ENCODE data around the gene ABLIM1. TPM values are rescaled to one million over a fixed set of nuclear protein-coding genes. Genes with fewer than 3 reads are reported as not detected.
A peak's percentile ranks its signal among the peaks of the same experiment; 100 is the strongest.

The ABLIM1 gene
- total RNA-seq, 1 experiment from 2014 or later: 62.1 TPM

DNA sequence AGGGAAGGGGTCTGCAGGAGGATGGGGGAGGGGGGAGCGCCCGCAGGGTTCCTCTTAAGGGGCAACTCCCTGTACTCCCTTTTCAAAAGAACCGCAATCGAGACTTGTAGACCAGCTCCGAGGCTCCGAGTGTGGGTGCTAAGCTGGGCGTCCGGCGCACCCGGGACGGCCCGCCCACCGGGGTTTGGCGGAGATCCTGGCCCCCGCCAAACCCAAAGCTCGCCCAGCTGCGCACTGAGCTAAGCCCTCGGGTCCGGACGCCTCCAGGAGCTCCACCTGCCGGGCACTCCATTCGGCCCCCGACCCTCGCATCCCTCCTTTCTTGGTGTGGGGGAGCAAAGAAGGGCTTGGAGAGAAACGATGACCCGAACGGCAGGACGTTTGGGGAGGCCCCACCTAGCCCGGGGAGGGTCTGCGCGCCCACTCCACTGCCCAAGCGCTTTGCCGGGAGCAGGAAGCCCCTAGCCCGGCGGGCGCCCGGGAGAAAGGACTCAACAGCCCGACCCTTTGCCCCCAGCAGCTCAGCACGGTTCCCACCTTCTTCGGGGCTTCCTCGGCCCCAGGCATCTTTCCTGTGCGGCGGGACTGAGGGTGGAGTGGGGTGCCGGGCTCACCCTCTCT, 254.4 kb downstream of the ABLIM1 start (continued):
- TF ChIP-seq STAT6 (CRISPR knock-in tag; conservative IDR thresholded peaks at IDR 0.05; ENCODE audit: low read depth) (no peak), KAT7 (CRISPR knock-in tag; IDR thresholded peaks at IDR 0.05; ENCODE audit: borderline replicate concordance) (0 out of 2 replicates have a peak, but pooled peaks have one; percentile 51), NFE2L1 (CRISPR knock-in tag; IDR thresholded peaks at IDR 0.05) (no peak), OVOL2 (CRISPR knock-in tag; IDR thresholded peaks at IDR 0.05; ENCODE audit: borderline replicate concordance) (no peak), TEAD1 (CRISPR knock-in tag; IDR thresholded peaks at IDR 0.05) (no peak), TCF7 (CRISPR knock-in tag; IDR thresholded peaks at IDR 0.05; ENCODE audit: low read depth) (no peak), ESRRA (CRISPR knock-in tag; IDR thresholded peaks at IDR 0.05; ENCODE audit: borderline replicate concordance) (no peak), GRHL2 (CRISPR knock-in tag; IDR thresholded peaks at IDR 0.05; ENCODE audit: insufficient replicate concordance, severe bottlenecking) (no peak)
- TF ChIP-seq, protein P1, sequence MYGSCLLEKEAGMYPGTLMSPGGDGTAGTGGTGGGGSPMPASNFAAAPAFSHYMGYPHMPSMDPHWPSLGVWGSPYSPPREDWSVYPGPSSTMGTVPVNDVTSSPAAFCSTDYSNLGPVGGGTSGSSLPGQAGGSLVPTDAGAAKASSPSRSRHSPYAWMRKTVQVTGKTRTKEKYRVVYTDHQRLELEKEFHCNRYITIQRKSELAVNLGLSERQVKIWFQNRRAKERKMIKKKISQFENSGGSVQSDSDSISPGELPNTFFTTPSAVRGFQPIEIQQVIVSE (CRISPR knock-in tag; IDR thresholded peaks at IDR 0.05; ENCODE audit: borderline replicate concordance): no peak

DNA sequence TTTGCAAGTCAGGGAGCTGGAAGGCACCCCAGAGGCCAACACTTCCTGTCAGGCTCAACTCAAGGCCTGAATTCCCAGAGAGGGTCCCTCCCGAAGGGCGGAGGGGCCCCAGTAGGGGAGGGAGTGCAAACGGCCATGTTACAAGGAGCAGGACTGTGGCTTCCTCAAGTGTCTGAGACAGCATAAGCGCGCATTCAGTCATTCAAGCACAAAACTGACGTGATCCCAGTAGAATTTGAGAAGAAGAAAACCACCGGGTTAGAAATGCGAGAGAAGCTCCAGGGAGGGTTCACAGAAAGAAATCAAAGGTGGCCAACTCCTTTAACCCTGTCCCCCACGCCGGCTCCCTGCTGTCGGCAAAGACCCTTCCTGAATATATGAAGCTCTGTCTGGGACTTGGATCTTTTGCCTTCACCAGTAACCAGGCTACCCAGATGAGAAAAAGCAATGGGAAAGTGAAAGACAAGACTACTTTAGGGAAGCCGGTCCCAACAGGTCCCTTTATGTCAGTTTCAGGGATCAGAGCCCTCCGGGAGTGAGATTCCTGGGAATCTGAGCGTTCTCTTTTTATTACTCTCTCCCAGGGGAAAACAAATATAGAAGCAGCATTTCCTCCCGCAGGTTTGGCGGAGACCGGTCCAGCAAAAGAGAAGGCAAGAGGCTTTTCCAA, 255.1 kb downstream of the ABLIM1 start:
- no peak overlapping the region for H3K27ac Mint-ChIP-seq
- DNase-seq (ENCODE audit: low spot score) (no peak), ATAC-seq (peak; percentile 23)
- TF ChIP-seq ATF1 (CRISPR knock-in tag; IDR thresholded peaks at IDR 0.05) (no peak), FOXP4 (CRISPR knock-in tag; IDR thresholded peaks at IDR 0.05) (no peak), NFATC4 (CRISPR knock-in tag; IDR thresholded peaks at IDR 0.05) (no peak), PRRX2 (CRISPR knock-in tag; IDR thresholded peaks at IDR 0.05) (no peak), NFYB (CRISPR knock-in tag; conservative IDR thresholded peaks at IDR 0.05; ENCODE audit: low read depth) (no peak), USF2 (CRISPR knock-in tag; IDR thresholded peaks at IDR 0.05) (no peak), ZNF317 (CRISPR knock-in tag; IDR thresholded peaks at IDR 0.05; ENCODE audit: borderline replicate concordance, low read depth) (no peak)
- ChIA-PET CTCF (interaction anchor here (0.6 to 4.2 kb wide), 16 partner anchors 10 to 419 kb away, joined by 3 to 106 read pairs (median 4); partner anchors contain the start of gene FHIP2A), POLR2A (interaction anchor here (0.9 to 1.0 kb wide), 2 partner anchors 99 to 229 kb away, joined by 3 to 5 read pairs; partner anchors contain the start of gene CCDC186)
- peaks cover 26% of the 10 kb centered on the region for H3K4me1 Mint-ChIP-seq
- no peaks in the 10 kb centered on the region for H3K36me3 Mint-ChIP-seq
- peaks cover 5% of the 10 kb centered on the region for H3K9me3 Mint-ChIP-seq
- H3K4me3 Mint-ChIP-seq: peak overlapping the region; percentile 88
- H3K27me3 Mint-ChIP-seq (ENCODE audit: low read depth): peaks cover 55% of the 10 kb centered on the region

DNA sequence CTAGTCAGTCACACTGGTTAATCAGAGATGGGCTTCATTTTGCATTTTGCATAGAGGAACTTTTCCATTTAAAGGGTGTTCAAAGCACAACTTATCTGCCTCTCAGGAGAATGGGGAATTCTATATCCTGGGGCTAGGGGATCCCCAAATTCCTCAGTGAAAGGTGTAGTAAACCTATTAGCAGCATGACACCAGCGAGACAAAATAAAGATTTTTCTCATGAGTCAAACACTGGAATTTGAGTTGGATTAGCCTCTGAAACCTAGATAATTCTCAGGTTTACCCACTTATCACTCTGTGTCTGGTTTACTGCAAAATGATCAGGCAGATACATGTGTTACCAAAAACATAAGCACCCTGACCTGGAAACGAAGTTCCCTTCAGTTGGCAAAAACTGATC, 255.8 kb downstream of the ABLIM1 start:
- H3K4me3 Mint-ChIP-seq: peak overlapping the region; percentile 88
- ChIA-PET POLR2A (no interaction called here), CTCF (interaction anchor here (0.8 to 4.2 kb wide), 4 partner anchors 15 to 137 kb away, joined by 3 to 106 read pairs (median 22); no protein-coding TSS in a partner anchor)
- H3K36me3 Mint-ChIP-seq: no peaks in the 10 kb centered on the region
- H3K9me3 Mint-ChIP-seq: peaks cover 5% of the 10 kb centered on the region
- peaks cover 21% of the 10 kb centered on the region for H3K4me1 Mint-ChIP-seq
- peaks cover 50% of the 10 kb centered on the region for H3K27me3 Mint-ChIP-seq (ENCODE audit: low read depth)
- ATAC-seq: no peak
- no peak for DNase-seq (ENCODE audit: low spot score)
- no peak overlapping the region for H3K27ac Mint-ChIP-seq
- no peak for TF ChIP-seq GTF2I (CRISPR knock-in tag; conservative IDR thresholded peaks at IDR 0.05)
- TF ChIP-seq ZNF671 (CRISPR knock-in tag; IDR thresholded peaks at IDR 0.05): no peak
- no peak for TF ChIP-seq SOX15 (CRISPR knock-in tag; IDR thresholded peaks at IDR 0.05)
- TF ChIP-seq MYBL2 (CRISPR knock-in tag; IDR thresholded peaks at IDR 0.05): no peak
- TF ChIP-seq ZNF416 (CRISPR knock-in tag; IDR thresholded peaks at IDR 0.05): no peak
- TF ChIP-seq ZNF138 (CRISPR knock-in tag; conservative IDR thresholded peaks at IDR 0.05): no peak
- TF ChIP-seq NR3C1 (CRISPR knock-in tag; conservative IDR thresholded peaks at IDR 0.05; ENCODE audit: low read depth): no peak
- no peak for TF ChIP-seq CREB1 (CRISPR knock-in tag; IDR thresholded peaks at IDR 0.05)
- no peak for TF ChIP-seq ZNF425 (CRISPR knock-in tag; conservative IDR thresholded peaks at IDR 0.05)
- TF ChIP-seq RORB (CRISPR knock-in tag; IDR thresholded peaks at IDR 0.05): no peak
